ENCODE measurements around the gene ADH1A. TPM values are rescaled to one million over a fixed set of nuclear protein-coding genes. Genes with fewer than 3 reads are reported as not detected.

ADH1A gene
- total RNA-seq: 1 to 10 TPM in 2 of 4 donors, under 1 TPM in 1, not detected in 1; 0.59 to 2.6 (median 1.8) TPM

GRCh38 chr4:99290848-99291786 lies at the start of gene ADH1A:
Gene ADH1A, minus strand, starts transcription at chr4:99290985. Its CDS starts 71 bp downstream, at chr4:99290914.
- WGBS, 2 donors: 70 to 72% methylated on average over 3 of the region's 3 CpGs
- no peak for DNase-seq (ENCODE audit: low spot score in 2 of 2)
- Histone ChIP-seq H3K4me1 (no peaks in the 10 kb centered on the region), H3K4me3 (no peak within 1 kb of the TSS), H3K36me3 (peaks cover 0 to 15% (median 3%) of the 10 kb centered on the region in 3 donors), H3K27me3 (no peaks in the 10 kb centered on the region), H3K27ac (no peak within 1 kb of the TSS), H3K9me3 (peaks cover 0 to 13% (median 4%) of the 10 kb centered on the region in 4 donors)
- TF ChIP-seq EP300 (IDR thresholded peaks at IDR 0.05) (no peak), POLR2A (IDR thresholded peaks at IDR 0.05) (no peak), CTCF (IDR thresholded peaks at IDR 0.05) (no peak)

DNA sequence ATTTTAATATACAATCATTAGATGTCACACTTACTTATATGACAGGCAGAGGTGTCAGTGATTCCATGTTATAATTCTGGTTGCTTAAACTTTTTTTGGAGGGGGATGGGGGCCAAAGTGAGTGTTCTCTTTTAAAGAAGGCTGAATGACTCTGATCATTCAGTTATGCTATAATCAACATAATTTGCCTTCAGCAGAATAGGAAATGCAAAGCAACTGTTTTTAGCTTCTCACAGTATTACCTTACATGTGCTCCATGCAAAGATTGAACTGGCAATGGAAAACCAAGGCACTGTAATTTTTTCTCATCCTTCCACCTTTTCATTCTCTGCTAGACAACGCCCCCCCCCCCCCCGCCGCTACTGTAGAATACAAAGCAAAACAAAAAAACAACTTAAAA lies 48.4 kb upstream of the ADH1A start:
- no peak overlapping the region for H3K27ac ChIP-seq
- no peak for DNase-seq (ENCODE audit: low spot score in 2 of 2)
- peaks cover 0 to 12% (median 0%) of the 10 kb centered on the region in 3 donors for H3K36me3 ChIP-seq
- WGBS, 2 donors: 81 to 85% methylated on average over 3 of the region's 3 CpGs
- H3K4me3 ChIP-seq: no peak overlapping the region
- no peaks in the 10 kb centered on the region for H3K9me3 ChIP-seq
- no peaks in the 10 kb centered on the region for H3K4me1 ChIP-seq
- TF ChIP-seq POLR2A (IDR thresholded peaks at IDR 0.05): no peak
- no peak for TF ChIP-seq EP300 (IDR thresholded peaks at IDR 0.05)
- TF ChIP-seq CTCF (IDR thresholded peaks at IDR 0.05): no peak
- H3K27me3 ChIP-seq: no peaks in the 10 kb centered on the region

DNA sequence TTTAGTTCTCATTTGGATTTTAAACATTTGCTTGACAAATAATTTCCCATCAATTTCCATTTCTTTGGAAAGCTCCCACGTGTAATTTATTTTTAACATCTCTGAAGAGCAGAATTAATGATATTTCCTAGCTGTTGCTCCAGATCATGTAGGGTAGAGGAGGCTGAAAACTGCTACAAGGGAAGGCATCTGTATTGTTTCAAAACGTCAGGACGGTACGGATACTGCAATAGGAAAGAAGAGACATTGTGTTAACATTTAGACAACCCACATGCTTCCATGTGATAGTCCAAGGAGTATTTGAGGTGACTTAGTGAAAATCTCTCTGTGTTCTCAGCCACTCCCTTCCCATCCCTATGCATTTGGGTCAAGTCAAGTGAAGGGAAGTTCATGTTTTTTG lies 45.8 kb upstream of the ADH1A start:
- no peak for DNase-seq (ENCODE audit: low spot score in 2 of 2)
- WGBS, 2 donors: 70 to 75% methylated on average over 4 of the region's 4 CpGs
- TF ChIP-seq POLR2A (IDR thresholded peaks at IDR 0.05) (no peak), CTCF (IDR thresholded peaks at IDR 0.05) (no peak), EP300 (IDR thresholded peaks at IDR 0.05) (no peak)
- Histone ChIP-seq H3K4me3 (no peak overlapping the region), H3K36me3 (peaks cover 0 to 12% (median 0%) of the 10 kb centered on the region in 3 donors), H3K27ac (no peak overlapping the region), H3K27me3 (no peaks in the 10 kb centered on the region), H3K4me1 (no peaks in the 10 kb centered on the region), H3K9me3 (no peaks in the 10 kb centered on the region)

- Histone ChIP-seq H3K27me3 (no peaks in the 10 kb centered on the region), H3K36me3 (peaks cover 0 to 7% (median 0%) of the 10 kb centered on the region in 3 donors), H3K4me3 (no peak overlapping the region), H3K4me1 (no peaks in the 10 kb centered on the region), H3K9me3 (no peaks in the 10 kb centered on the region), H3K27ac (no peak overlapping the region)
- WGBS, 2 donors: 64 to 73% methylated on average over 1 of the region's 1 CpG
- no peak for DNase-seq (ENCODE audit: low spot score in 2 of 2)
- TF ChIP-seq POLR2A (IDR thresholded peaks at IDR 0.05): no peak
- TF ChIP-seq CTCF (IDR thresholded peaks at IDR 0.05): no peak
- TF ChIP-seq EP300 (IDR thresholded peaks at IDR 0.05): no peak
These were observed 44.1 kb upstream of the ADH1A start for GRCh38 chr4:99334880-99335279.

- H3K4me1 ChIP-seq: peaks cover 0 to 1% (median 0%) of the 10 kb centered on the region in 4 donors
- no peaks in the 10 kb centered on the region for H3K27me3 ChIP-seq
- no peak overlapping the region for H3K4me3 ChIP-seq
- H3K9me3 ChIP-seq: peaks cover 0 to 11% (median 0%) of the 10 kb centered on the region in 4 donors
- peak overlapping the region in 1 of 4 donors; percentile 11 for H3K27ac ChIP-seq
- TF ChIP-seq CTCF (IDR thresholded peaks at IDR 0.05) (no peak), EP300 (IDR thresholded peaks at IDR 0.05) (peak in 1 of 2 donors; percentile 23)
- WGBS, 2 donors: 68 to 83% methylated on average over 3 of the region's 3 CpGs
- DNase-seq (ENCODE audit: low spot score in 2 of 2): no peak
- H3K36me3 ChIP-seq: no peaks in the 10 kb centered on the region
These were observed 39.9 kb upstream of the ADH1A start for GRCh38 chr4:99330648-99331047.

Measured in tibial nerve (tissue), 4 donors.